Adipocyte (in vitro differentiated cells): ENCODE results near the gene TFDP2.

Experiments
- DNase-seq: peaks from one replicate; pipeline ENCODE4 v3.0.0-alpha.2; 2015; ENCODE audit warnings: low read depth
- H3K27me3 ChIP-seq: replicated peaks from 2 replicates; pipeline ENCODE4 v1.7.0; 2013; ENCODE audit warnings: mild to moderate bottlenecking, low read length, moderate library complexity; ENCODE audit not compliant: control insufficient read depth, insufficient read depth
- H3K36me3 ChIP-seq: 2 replicates; pipeline ENCODE4 v1.7.0; 2013; ENCODE audit warnings: low read length, mild to moderate bottlenecking, moderate library complexity; ENCODE audit not compliant: control insufficient read depth, insufficient read depth, severe bottlenecking
- H3K4me1 ChIP-seq: 2 replicates; pipeline ENCODE4 v1.7.0; 2013; ENCODE audit warnings: mild to moderate bottlenecking, low read length, moderate library complexity; ENCODE audit not compliant: control insufficient read depth, insufficient read depth
- H3K4me3 ChIP-seq: 2 replicates; pipeline ENCODE4 v1.7.0; 2013; ENCODE audit warnings: mild to moderate bottlenecking, low read length, moderate library complexity
- H3K9ac ChIP-seq: 2 replicates; pipeline ENCODE4 v1.7.0; 2013; ENCODE audit warnings: mild to moderate bottlenecking, low read length, moderate library complexity
- H3K9me3 ChIP-seq: 2 replicates; pipeline ENCODE4 v1.7.0; 2013; ENCODE audit warnings: mild to moderate bottlenecking, low read length, moderate library complexity; ENCODE audit not compliant: control insufficient read depth

TFDP2 gene

GRCh38 chr3:142124243-142124642 is 25.1 kb downstream of the TFDP2 start:
- Histone ChIP-seq H3K9ac (no peak overlapping the region), H3K4me3 (no peak overlapping the region), H3K36me3 (no peaks in the 10 kb centered on the region), H3K27me3 (no peaks in the 10 kb centered on the region), H3K9me3 (no peaks in the 10 kb centered on the region), H3K4me1 (peaks cover 8% of the 10 kb centered on the region)
- no peak for DNase-seq

GRCh38 chr3:142120707-142121106 is 28.6 kb downstream of the TFDP2 start:
- H3K9ac ChIP-seq = no peak overlapping the region
- DNase-seq = no peak
- H3K27me3 ChIP-seq = no peaks in the 10 kb centered on the region
- no peak overlapping the region for H3K4me3 ChIP-seq
- peaks cover 40% of the 10 kb centered on the region for H3K4me1 ChIP-seq
- H3K9me3 ChIP-seq = no peaks in the 10 kb centered on the region
- no peaks in the 10 kb centered on the region for H3K36me3 ChIP-seq

DNA sequence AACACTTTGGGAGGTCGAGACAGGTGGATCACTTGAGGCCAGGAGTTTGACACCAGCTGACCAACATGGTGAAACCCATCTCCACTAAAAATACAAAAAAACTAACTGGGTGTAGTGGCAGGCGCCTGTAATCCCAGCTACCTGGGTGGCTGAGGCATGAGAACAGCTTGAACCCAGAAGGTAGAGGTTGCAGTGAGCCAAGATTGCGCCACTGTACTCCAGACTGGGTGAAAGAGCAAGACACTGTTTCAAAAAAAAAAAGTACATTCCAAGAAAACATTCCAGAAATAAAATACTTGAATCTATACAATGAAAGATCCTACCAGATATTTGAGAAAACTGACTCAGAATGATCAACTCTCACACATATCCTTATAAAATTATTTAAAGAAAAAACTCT is 30.4 kb downstream of the TFDP2 start:
- Histone ChIP-seq H3K4me3 (no peak overlapping the region), H3K36me3 (no peaks in the 10 kb centered on the region), H3K4me1 (peaks cover 43% of the 10 kb centered on the region), H3K9me3 (no peaks in the 10 kb centered on the region), H3K9ac (no peak overlapping the region), H3K27me3 (no peaks in the 10 kb centered on the region)
- peak; percentile 24 for DNase-seq

- no peaks in the 10 kb centered on the region for H3K36me3 ChIP-seq
- DNase-seq = no peak
- H3K4me3 ChIP-seq = no peak overlapping the region
These were observed 32.1 kb downstream of the TFDP2 start for GRCh38 chr3:142117056-142117851.

DNA sequence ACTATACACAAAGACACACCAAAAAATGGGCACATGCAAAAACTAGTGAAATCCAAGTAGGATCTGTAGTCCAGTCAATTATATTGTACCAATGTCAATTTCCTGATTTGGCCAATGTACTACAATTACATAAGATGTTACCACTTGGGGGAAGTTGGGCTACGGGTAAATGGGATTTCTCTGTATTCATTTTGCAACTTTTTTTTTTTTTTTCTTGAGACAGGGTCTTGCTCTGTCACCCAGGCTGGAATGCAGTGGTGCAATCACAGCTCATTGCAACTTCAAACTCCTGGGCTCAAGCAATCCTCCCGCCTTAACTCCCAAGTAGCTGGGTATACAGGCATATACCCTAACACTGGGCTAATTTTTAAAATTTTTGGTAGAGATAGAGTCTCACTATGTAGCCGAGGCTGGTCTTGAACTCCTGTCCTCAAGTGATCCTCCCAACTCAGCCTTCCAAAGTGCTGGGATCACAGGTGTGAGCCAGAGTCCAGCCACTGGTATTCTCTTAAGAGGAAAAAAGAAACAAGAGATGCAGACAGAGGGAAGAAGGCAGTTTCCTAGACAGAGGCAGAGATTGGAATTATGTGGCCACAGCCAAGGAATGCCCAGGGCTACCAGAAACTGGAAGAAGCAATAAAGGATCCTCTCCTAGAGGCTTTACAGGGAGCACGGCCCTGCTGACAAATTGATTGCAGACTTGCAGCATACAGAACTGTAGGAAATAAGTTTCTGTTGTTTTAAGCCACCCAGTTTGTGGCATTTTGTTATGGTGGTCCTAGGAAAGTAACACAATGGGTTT is 33.3 kb downstream of the TFDP2 start:
- Histone ChIP-seq H3K4me3 (no peak overlapping the region), H3K36me3 (no peaks in the 10 kb centered on the region), H3K27me3 (no peaks in the 10 kb centered on the region), H3K4me1 (peaks cover 43% of the 10 kb centered on the region), H3K9ac (peak overlapping the region; percentile 48), H3K9me3 (no peaks in the 10 kb centered on the region)
- no peak for DNase-seq

More at GRCh38 chr3:142117056-142117851, 32.1 kb downstream of the TFDP2 start:
- no peaks in the 10 kb centered on the region for H3K27me3 ChIP-seq
- peaks cover 43% of the 10 kb centered on the region for H3K4me1 ChIP-seq
- H3K9ac ChIP-seq = no peak overlapping the region
- no peaks in the 10 kb centered on the region for H3K9me3 ChIP-seq

GRCh38 chr3:142112601-142113000 is 36.7 kb downstream of the TFDP2 start:
- H3K9ac ChIP-seq = no peak overlapping the region

GRCh38 chr3:142106548-142106947 is 42.8 kb downstream of the TFDP2 start:
- Histone ChIP-seq H3K9ac (no peak overlapping the region), H3K36me3 (no peaks in the 10 kb centered on the region), H3K4me1 (no peaks in the 10 kb centered on the region), H3K4me3 (no peak overlapping the region), H3K27me3 (no peaks in the 10 kb centered on the region), H3K9me3 (no peaks in the 10 kb centered on the region)
- DNase-seq = no peak

More at GRCh38 chr3:142112601-142113000, 36.7 kb downstream of the TFDP2 start:
- H3K4me3 ChIP-seq = no peak overlapping the region
- H3K4me1 ChIP-seq = peaks cover 21% of the 10 kb centered on the region
- H3K27me3 ChIP-seq = no peaks in the 10 kb centered on the region
- no peaks in the 10 kb centered on the region for H3K9me3 ChIP-seq
- H3K36me3 ChIP-seq = no peaks in the 10 kb centered on the region
- no peak for DNase-seq

DNA sequence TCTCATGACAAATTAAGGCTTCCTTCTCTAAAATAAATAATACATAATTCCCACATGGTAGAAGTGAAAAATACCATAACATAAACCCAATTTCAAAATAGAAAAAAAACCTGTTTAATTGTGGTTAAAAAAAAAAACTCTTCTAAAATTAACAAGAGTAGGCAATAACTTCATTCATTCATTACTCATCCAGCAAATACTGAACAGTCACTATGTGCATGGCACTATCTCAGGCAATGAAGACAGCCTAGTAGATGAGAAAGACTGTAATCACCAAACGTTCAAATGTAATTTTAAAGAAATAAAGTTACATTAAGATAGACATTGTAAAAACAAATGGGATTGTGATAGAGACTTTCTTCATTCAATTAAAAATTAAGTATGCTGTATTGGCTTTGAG is 43.4 kb downstream of the TFDP2 start:
- H3K9ac ChIP-seq = no peak overlapping the region

GRCh38 chr3:142104763-142105162 is 44.6 kb downstream of the TFDP2 start:
- Histone ChIP-seq H3K9me3 (no peaks in the 10 kb centered on the region), H3K4me3 (no peak overlapping the region), H3K4me1 (no peaks in the 10 kb centered on the region), H3K27me3 (no peaks in the 10 kb centered on the region), H3K36me3 (no peaks in the 10 kb centered on the region), H3K9ac (no peak overlapping the region)
- DNase-seq = no peak

More for the DNA sequence above, 43.4 kb downstream of the TFDP2 start:
- Histone ChIP-seq H3K27me3 (no peaks in the 10 kb centered on the region), H3K4me1 (no peaks in the 10 kb centered on the region), H3K36me3 (no peaks in the 10 kb centered on the region), H3K4me3 (no peak overlapping the region), H3K9me3 (no peaks in the 10 kb centered on the region)
- DNase-seq = no peak

DNA sequence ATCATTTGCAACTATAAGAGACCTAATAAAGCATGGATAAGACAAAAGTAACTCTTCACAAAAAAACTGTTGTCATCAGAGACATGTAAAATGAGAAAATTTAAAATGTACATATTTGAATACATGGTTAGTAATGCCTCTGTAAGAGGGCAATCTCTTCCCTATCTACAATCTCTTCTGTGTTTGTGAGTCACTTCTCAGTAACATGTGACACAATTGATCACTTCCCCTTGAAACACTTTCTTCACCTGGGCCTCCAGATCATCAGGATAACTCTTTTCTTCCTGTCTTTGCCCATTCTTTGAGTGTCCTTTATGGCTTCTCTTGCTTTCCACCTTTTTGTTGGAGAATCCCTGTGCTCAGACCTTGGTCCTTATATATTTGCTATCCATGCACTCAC is 50.4 kb downstream of the TFDP2 start:
- DNase-seq = no peak
- no peak overlapping the region for H3K4me3 ChIP-seq

GRCh38 chr3:142097099-142097843 is 52.1 kb downstream of the TFDP2 start:
- no peak for DNase-seq
- no peaks in the 10 kb centered on the region for H3K36me3 ChIP-seq
- H3K9me3 ChIP-seq = no peaks in the 10 kb centered on the region
- H3K4me1 ChIP-seq = no peaks in the 10 kb centered on the region
- no peak overlapping the region for H3K4me3 ChIP-seq
- H3K27me3 ChIP-seq = no peaks in the 10 kb centered on the region
- H3K9ac ChIP-seq = no peak overlapping the region

More for the DNA sequence above, 50.4 kb downstream of the TFDP2 start:
- no peak overlapping the region for H3K9ac ChIP-seq
- H3K4me1 ChIP-seq = no peaks in the 10 kb centered on the region
- H3K9me3 ChIP-seq = no peaks in the 10 kb centered on the region
- no peaks in the 10 kb centered on the region for H3K36me3 ChIP-seq
- no peaks in the 10 kb centered on the region for H3K27me3 ChIP-seq
